ENCODE data around the gene COPA. TPM values are rescaled to one million over a fixed set of nuclear protein-coding genes. Genes with fewer than 3 reads are reported as not detected.

The COPA gene
- total RNA-seq, 3 donors from 2014 or later, result 138 to 170 (median 153) TPM

DNA sequence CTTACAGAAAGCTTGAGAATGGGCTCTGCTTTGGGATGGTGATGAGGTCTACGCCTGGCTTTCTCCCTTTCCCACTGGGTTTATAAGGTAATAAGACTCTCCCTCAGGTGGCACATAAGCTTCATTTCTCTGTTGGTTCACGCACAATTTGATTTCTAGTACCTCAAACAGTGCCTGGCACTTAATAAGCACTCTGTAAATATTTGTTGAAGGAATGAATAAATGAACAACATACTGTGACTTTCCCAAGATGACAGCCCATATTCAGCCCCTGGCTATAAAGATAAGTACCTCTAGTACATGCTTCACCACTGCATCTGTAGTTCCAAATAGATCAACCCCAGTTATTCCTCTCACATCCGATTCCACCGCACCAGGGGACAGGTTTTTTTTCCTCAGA is 17.8 kb downstream of the COPA start:
- Histone ChIP-seq H3K27me3 (no peaks in the 10 kb centered on the region), H3K4me1 (no peaks in the 10 kb centered on the region), H3K36me3 (peaks cover 5% of the 10 kb centered on the region), H3K9me3 (no peaks in the 10 kb centered on the region), H3K4me3 (no peak overlapping the region), H3K27ac (no peak overlapping the region)
- TF ChIP-seq POLR2A (IDR thresholded peaks at IDR 0.05) (no peak), POLR2AphosphoS5 (IDR thresholded peaks at IDR 0.05) (no peak)
- TF ChIP-seq, protein P1, sequence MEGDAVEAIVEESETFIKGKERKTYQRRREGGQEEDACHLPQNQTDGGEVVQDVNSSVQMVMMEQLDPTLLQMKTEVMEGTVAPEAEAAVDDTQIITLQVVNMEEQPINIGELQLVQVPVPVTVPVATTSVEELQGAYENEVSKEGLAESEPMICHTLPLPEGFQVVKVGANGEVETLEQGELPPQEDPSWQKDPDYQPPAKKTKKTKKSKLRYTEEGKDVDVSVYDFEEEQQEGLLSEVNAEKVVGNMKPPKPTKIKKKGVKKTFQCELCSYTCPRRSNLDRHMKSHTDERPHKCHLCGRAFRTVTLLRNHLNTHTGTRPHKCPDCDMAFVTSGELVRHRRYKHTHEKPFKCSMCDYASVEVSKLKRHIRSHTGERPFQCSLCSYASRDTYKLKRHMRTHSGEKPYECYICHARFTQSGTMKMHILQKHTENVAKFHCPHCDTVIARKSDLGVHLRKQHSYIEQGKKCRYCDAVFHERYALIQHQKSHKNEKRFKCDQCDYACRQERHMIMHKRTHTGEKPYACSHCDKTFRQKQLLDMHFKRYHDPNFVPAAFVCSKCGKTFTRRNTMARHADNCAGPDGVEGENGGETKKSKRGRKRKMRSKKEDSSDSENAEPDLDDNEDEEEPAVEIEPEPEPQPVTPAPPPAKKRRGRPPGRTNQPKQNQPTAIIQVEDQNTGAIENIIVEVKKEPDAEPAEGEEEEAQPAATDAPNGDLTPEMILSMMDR (IDR thresholded peaks at IDR 0.05), result no peak
- intact Hi-C loops (cut with DNase I; ENCODE audit: low total_unique reads), result no loop called here
- no peak for DNase-seq (ENCODE audit: low spot score in 2 of 2)

DNA sequence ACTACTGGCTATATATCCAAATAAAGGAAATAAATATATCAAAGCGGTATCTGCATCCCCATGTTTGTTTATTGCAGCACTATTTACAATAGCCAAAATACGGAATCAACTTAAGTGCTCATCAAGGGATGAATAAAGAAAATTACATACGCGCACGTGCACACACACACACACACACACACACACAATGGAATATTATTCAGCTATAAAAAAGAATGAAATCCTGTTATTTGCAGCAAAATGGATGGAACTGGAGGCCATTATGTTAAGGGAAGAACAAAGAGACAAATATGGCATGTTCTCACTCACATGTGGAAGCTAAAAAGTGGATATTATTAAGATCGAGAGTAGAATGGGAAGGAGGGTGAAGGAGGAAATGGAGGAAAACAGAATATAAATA is 20.2 kb downstream of the COPA start:
- no peak overlapping the region for H3K27ac ChIP-seq
- H3K9me3 ChIP-seq, result no peaks in the 10 kb centered on the region
- peaks cover 5% of the 10 kb centered on the region for H3K36me3 ChIP-seq
- no peaks in the 10 kb centered on the region for H3K4me1 ChIP-seq
- H3K4me3 ChIP-seq, result no peak overlapping the region
- intact Hi-C loops (cut with DNase I; ENCODE audit: low total_unique reads), result no loop called here
- no peak for DNase-seq (ENCODE audit: low spot score in 2 of 2)
- H3K27me3 ChIP-seq, result no peaks in the 10 kb centered on the region
- no peak for TF ChIP-seq POLR2AphosphoS5 (IDR thresholded peaks at IDR 0.05)
- TF ChIP-seq, protein P1 (IDR thresholded peaks at IDR 0.05), result no peak
- no peak for TF ChIP-seq POLR2A (IDR thresholded peaks at IDR 0.05)

DNA sequence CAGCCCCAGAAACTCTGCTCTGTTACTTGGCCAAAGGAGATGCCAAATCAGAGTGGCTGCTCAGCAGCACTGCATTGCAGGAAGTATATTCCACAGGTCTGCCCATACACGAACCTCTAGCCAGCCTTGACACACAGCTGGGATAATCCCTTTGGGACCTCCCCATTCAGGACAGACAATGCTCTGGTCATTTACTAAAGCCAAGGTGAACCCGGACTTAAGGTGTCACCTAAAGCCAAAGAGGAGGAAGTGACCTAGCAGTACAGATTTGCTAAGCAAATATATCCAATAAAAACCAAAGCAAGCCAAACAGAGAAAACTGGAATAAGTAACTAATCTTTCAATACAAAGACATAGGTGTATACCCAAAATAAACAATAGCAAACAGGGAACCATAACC is 27.7 kb downstream of the COPA start:
- Histone ChIP-seq H3K27ac (no peak overlapping the region), H3K4me1 (no peaks in the 10 kb centered on the region), H3K27me3 (no peaks in the 10 kb centered on the region), H3K9me3 (no peaks in the 10 kb centered on the region), H3K4me3 (no peak overlapping the region), H3K36me3 (no peaks in the 10 kb centered on the region)
- TF ChIP-seq, protein P1 (IDR thresholded peaks at IDR 0.05), result no peak
- TF ChIP-seq POLR2AphosphoS5 (IDR thresholded peaks at IDR 0.05), result no peak
- no peak for TF ChIP-seq POLR2A (IDR thresholded peaks at IDR 0.05)
- intact Hi-C loops (cut with DNase I; ENCODE audit: low total_unique reads), result no loop called here
- DNase-seq (ENCODE audit: low spot score in 2 of 2), result no peak

DNA sequence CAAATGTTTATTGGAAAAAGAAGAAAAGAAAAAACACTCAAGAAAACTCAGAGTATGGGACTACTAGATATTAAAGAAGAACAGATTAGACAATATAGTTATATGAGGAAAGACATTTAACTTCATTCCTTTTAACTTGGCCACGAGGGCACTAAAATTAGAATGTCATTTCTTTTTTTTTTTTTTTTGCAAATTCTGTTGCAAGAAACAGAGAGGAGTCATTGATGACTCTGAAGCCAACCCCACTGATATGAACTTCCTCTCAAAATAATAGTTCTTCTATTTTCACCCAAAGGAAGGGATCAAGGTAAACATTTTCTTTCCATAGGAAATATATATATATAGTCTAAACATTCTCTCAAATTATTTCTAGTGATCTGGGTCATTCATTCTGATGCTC is 33.5 kb downstream of the COPA start:
- Histone ChIP-seq H3K36me3 (peaks cover 19% of the 10 kb centered on the region), H3K4me3 (no peak overlapping the region), H3K4me1 (no peaks in the 10 kb centered on the region), H3K27me3 (no peaks in the 10 kb centered on the region), H3K9me3 (no peaks in the 10 kb centered on the region), H3K27ac (no peak overlapping the region)
- no peak for DNase-seq (ENCODE audit: low spot score in 2 of 2)
- intact Hi-C loops (cut with DNase I; ENCODE audit: low total_unique reads), result no loop called here
- TF ChIP-seq POLR2AphosphoS5 (IDR thresholded peaks at IDR 0.05) (no peak), POLR2A (IDR thresholded peaks at IDR 0.05) (no peak)
- TF ChIP-seq, protein P1 (IDR thresholded peaks at IDR 0.05), result no peak

DNA sequence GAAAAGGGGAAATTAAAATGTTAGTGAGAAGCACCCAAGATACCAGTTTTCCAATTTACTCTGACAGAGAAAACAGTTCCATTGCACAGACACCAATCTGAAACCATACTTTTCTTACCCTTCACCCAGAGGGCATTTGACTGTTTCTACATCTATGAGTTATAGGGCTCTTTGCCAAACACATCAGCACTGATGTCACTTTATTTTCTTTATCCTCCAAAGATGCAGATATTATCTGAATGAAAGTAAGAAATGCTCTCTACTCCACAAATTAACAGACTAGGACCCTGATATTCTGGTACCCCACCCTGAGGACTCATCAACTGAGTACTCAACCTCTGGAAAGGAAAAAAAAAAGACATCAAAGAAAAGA is 33.9 kb downstream of the COPA start:
- Histone ChIP-seq H3K4me1 (no peaks in the 10 kb centered on the region), H3K36me3 (peaks cover 19% of the 10 kb centered on the region), H3K9me3 (no peaks in the 10 kb centered on the region), H3K27me3 (no peaks in the 10 kb centered on the region), H3K4me3 (no peak overlapping the region), H3K27ac (no peak overlapping the region)
- TF ChIP-seq, protein P1 (IDR thresholded peaks at IDR 0.05), result no peak
- TF ChIP-seq POLR2A (IDR thresholded peaks at IDR 0.05) (no peak), POLR2AphosphoS5 (IDR thresholded peaks at IDR 0.05) (no peak)
- intact Hi-C loops (cut with DNase I; ENCODE audit: low total_unique reads), result no loop called here
- DNase-seq (ENCODE audit: low spot score in 2 of 2), result no peak
